K562 (cell line): ENCODE measurements around the gene G6PC1. TPM values are rescaled to one million over a fixed set of nuclear protein-coding genes. Genes with fewer than 3 reads are reported as not detected.

Experiments
- ATAC-seq: fragments of 200-7000 bp; cut with Tn5 transposase; 3 replicates; pipeline ENCODE4 v1.9.1; 2020; ENCODE audit warnings: moderate library complexity
- BruUV-seq: library from RNA; stranded (reverse); fragments of 400-500 nt; replicated peaks from 2 replicates; lab custom pipeline; 2021; lab: Mats Ljungman, UMichigan
- CTCF ChIA-PET: fragments of 300-600 bp; formaldehyde crosslinking; extraction: SDS; loops from one replicate; lab custom pipeline; 2021; ENCODE audit warnings: low intra/inter-chr PET ratio; lab: Yijun Ruan, JAX
- POLR2A ChIA-PET: fragments of 300-600, 350-650 bp; sonication (Branson Sonifier 250); formaldehyde crosslinking; extraction: SDS; loops from one replicate; lab custom pipeline; 2021; ENCODE audit warnings: antibody characterized with exemption, inconsistent platforms; lab: Yijun Ruan, JAX
- DNase-seq, 4 experiments: peaks; one replicate each; pipeline versions ENCODE4 v3.0.0 to v3.0.0-alpha.2; 2011 to 2018; ENCODE audit warnings: low spot score in 3 of 4, mixed read lengths in 3 of 4; ENCODE audit errors: extremely low read depth in 1 of 4
- FAIRE-seq: peaks from 2 replicates; lab custom pipeline; 2011; peaks lifted over from hg19 to GRCh38; lab: Jason Lieb, UNC
- H2AFZ ChIP-seq: 2 replicates; pipeline ENCODE4 v1.6.0; 2011; ENCODE audit warnings: low read depth, low read length, control low read depth, inconsistent platforms
- H3K27ac ChIP-seq: fragments of 200-600 bp; 3 replicates; pipeline ENCODE4 v1.8.0; 2011; ENCODE audit warnings: low read depth, mild to moderate bottlenecking, control low read depth, inconsistent platforms, low read length, moderate library complexity, mixed read lengths; ENCODE audit errors: extremely low read depth
- H3K27me3 ChIP-seq, 2 experiments: fragments of 300-600 bp in 1 of 2; 2 replicates in 1 of 2; 3 replicates in 1 of 2; pipeline versions ENCODE4 v1.6.0 to v1.8.0; 2011; ENCODE audit warnings: inconsistent platforms in 2 of 2, low read length in 2 of 2, mild to moderate bottlenecking in 1 of 2, mixed read lengths in 1 of 2, moderate library complexity in 1 of 2; ENCODE audit not compliant: control insufficient read depth in 2 of 2, insufficient read depth in 2 of 2
- H3K36me3 ChIP-seq: fragments of 300-600 bp; 3 replicates; pipeline ENCODE4 v1.8.0; 2011; ENCODE audit warnings: mild to moderate bottlenecking, low read length, inconsistent platforms; ENCODE audit not compliant: control insufficient read depth, insufficient read depth
- H3K4me1 ChIP-seq, 2 experiments: fragments of 200-600 bp in 1 of 2; replicated peaks in 1 of 2; 2 replicates in 1 of 2; 3 replicates in 1 of 2; pipeline versions ENCODE4 v1.5.1 to v1.8.0; 2011; ENCODE audit warnings: inconsistent platforms in 2 of 2, low read length in 2 of 2, mild to moderate bottlenecking in 1 of 2, mixed read lengths in 1 of 2, moderate library complexity in 1 of 2; ENCODE audit not compliant: control insufficient read depth in 2 of 2, insufficient read depth in 2 of 2
- H3K4me2 ChIP-seq: 2 replicates; pipeline ENCODE4 v1.6.1; 2011; ENCODE audit warnings: low read length, control low read depth, inconsistent platforms, mixed read lengths; ENCODE audit not compliant: insufficient read depth
- H3K4me3 ChIP-seq: fragments of 200-600 bp; sonication (generic), shearing (Covaris generic); 2 replicates; pipeline ENCODE4 v1.5.1; 2016; ENCODE audit warnings: control low read depth, inconsistent platforms
- H3K79me2 ChIP-seq: fragments of 200-600 bp; 3 replicates; pipeline ENCODE4 v1.8.0; 2011; ENCODE audit warnings: low read length, inconsistent platforms; ENCODE audit not compliant: control insufficient read depth, insufficient read depth
- H3K9ac ChIP-seq, 2 experiments: 2 replicates each; pipeline versions ENCODE4 v1.6.0 to v1.6.1; 2011; ENCODE audit warnings: low read depth in 2 of 2, low read length in 2 of 2, control low read depth in 1 of 2, inconsistent platforms in 1 of 2, mild to moderate bottlenecking in 1 of 2, mixed read lengths in 1 of 2; ENCODE audit not compliant: insufficient read depth in 1 of 2
- H3K9me1 ChIP-seq: one replicate; pipeline ENCODE4 v1.6.0; 2011; ENCODE audit warnings: inconsistent platforms, mild to moderate bottlenecking, low read length, moderate library complexity; ENCODE audit not compliant: control insufficient read depth, insufficient read depth
- H3K9me3 ChIP-seq: replicated peaks from 2 replicates; pipeline ENCODE4 v1.5.1; 2011; ENCODE audit warnings: low read depth, low read length, inconsistent platforms; ENCODE audit not compliant: control insufficient read depth, insufficient read depth
- H4K20me1 ChIP-seq: replicated peaks from 2 replicates; pipeline ENCODE4 v1.6.1; 2011; ENCODE audit warnings: low read length, inconsistent platforms, mixed read lengths; ENCODE audit not compliant: control insufficient read depth, insufficient read depth
- CEBPB ChIP-seq: fragments of 450-650 bp; IDR thresholded peaks from 2 replicates; pipeline ENCODE4 v1.6.1; 2016; ENCODE audit warnings: missing genetic modification characterization, missing compliant biosample characterization
- POLR2G ChIP-seq: fragments of 200-400 bp; formaldehyde crosslinking; IDR thresholded peaks from 2 replicates; pipeline ENCODE4 v1.6.1; 2017; ENCODE audit warnings: low read depth, mild to moderate bottlenecking, antibody characterized with exemption, low read length, moderate library complexity
- ZBTB40 ChIP-seq, 2 experiments: fragments of 450-650 bp in 1 of 2; sonication (generic) in 1 of 2; formaldehyde crosslinking in 1 of 2; IDR thresholded peaks; 2 replicates each; pipeline versions ENCODE4 v1.7.1 to v1.9.0; 2016 to 2022; ENCODE audit warnings: inconsistent platforms in 1 of 2, mild to moderate bottlenecking in 1 of 2, missing genetic modification reagents in 1 of 2
- ZNF121 ChIP-seq: sonication (generic); formaldehyde crosslinking; conservative IDR thresholded peaks from 2 replicates; pipeline ENCODE4 v1.8.0; 2022; ENCODE audit warnings: missing genetic modification reagents
- WGBS: fragments of 100-300 bp; shearing (Covaris generic); methylation state at CpG from one replicate; pipeline ENCODE4 v1.1.6; 2016; ENCODE audit warnings: low coverage, mixed read lengths; ENCODE audit not compliant: insufficient coverage; ENCODE audit errors: missing lambda C conversion rate; 5-methylcytosine and 5-hydroxymethylcytosine counted together
- in situ Hi-C: fragments of 300-500 bp; cut with MboI; formaldehyde crosslinking; loops from 4 replicates; pipeline ENCODE4 v1.15.0; 2018; ENCODE audit warnings: inconsistent platforms, mixed read lengths
- intact Hi-C: fragments of 100-400 bp; cut with micrococcal nuclease; formaldehyde crosslinking; loops from 2 replicates; pipeline ENCODE4 v1.14.2; 2022
- polyA plus RNA-seq, 8 experiments: library from polyadenylated mRNA; depleted of rRNA in 4 of 8; stranded (reverse) in 5 of 8; unstranded in 3 of 8; fragments of >200 nt; fragmentation: Nextera tagmentation in 2 of 8; fragmentation: Illumina TruSeq in 1 of 8; extraction: Ambion mirVana in 2 of 8; extraction: Trizol in 1 of 8; gene quantifications; 2 replicates each; pipeline versions ENCODE4 v1.2.1 to v1.2.3, GENCODE V29; 2011 to 2014; ENCODE audit warnings: inconsistent platforms in 1 of 8, missing spikeins in 1 of 8
- total RNA-seq, 7 experiments: library from RNA; depleted of rRNA in 6 of 7; stranded (reverse); fragments of >200 nt in 6 of 7; fragmentation: Illumina TruSeq in 2 of 7; extraction: Trizol in 2 of 7; gene quantifications; 2 replicates each; pipeline versions ENCODE4 v1.2.1 to v1.2.3, GENCODE V29; 2011 to 2021; ENCODE audit warnings: low replicate concordance in 1 of 7

G6PC1 gene
- total and polyA plus RNA-seq, 9 of the 15 experiments (the other 6 are each of a cell fraction or from before 2014, with no cell fraction given), result not detected

GRCh38 chr17:42878924-42879595, 21.5 kb upstream of the G6PC1 start:
- DNase-seq (no peak), FAIRE-seq (no peak), ATAC-seq (no peak)
- intact Hi-C loops (no loop called here), in situ Hi-C loops (no loop called here)
- Histone ChIP-seq H2AFZ (no peak overlapping the region), H3K79me2 (no peaks in the 10 kb centered on the region), H4K20me1 (no peaks in the 10 kb centered on the region), H3K9me3 (no peaks in the 10 kb centered on the region), H3K9ac (no peak overlapping the region), H3K4me3 (no peak overlapping the region), H3K9me1 (no peaks in the 10 kb centered on the region), H3K4me2 (no peak overlapping the region), H3K27ac (no peak overlapping the region), H3K36me3 (no peaks in the 10 kb centered on the region), H3K27me3 (peaks cover 8 to 14% of the 10 kb centered on the region in 2 experiments; a peak in 3 of 5 replicates), H3K4me1 (peaks cover 2 to 16% of the 10 kb centered on the region in 2 experiments; a peak in 2 of 5 replicates)
- no TSS peak for BruUV-seq
- no peak for TF ChIP-seq POLR2G
- TF ChIP-seq ZNF121 (CRISPR knock-in tag), result peak; percentile 74
- TF ChIP-seq CEBPB (tag), result peak; percentile 65
- WGBS, result 24% methylated on average over 5 of the region's 8 CpGs
- ChIA-PET POLR2A (interaction anchor here (0.5 kb wide), 1 partner anchor 28 kb away, joined by 3 read pairs; no protein-coding TSS in a partner anchor), CTCF (interaction anchor here (0.7 kb wide), 1 partner anchor 58 kb away, joined by 4 read pairs; no protein-coding TSS in a partner anchor)

GRCh38 chr17:42879596-42879985, 21.0 kb upstream of the G6PC1 start:
- Histone ChIP-seq H2AFZ (no peak overlapping the region), H3K9ac (peak overlapping the region in 1 of 2 experiments; percentile 55; a peak in 1 of 4 replicates), H3K36me3 (no peaks in the 10 kb centered on the region), H3K27me3 (peaks cover 8 to 14% of the 10 kb centered on the region in 2 experiments; a peak in 3 of 5 replicates), H4K20me1 (no peaks in the 10 kb centered on the region), H3K4me2 (no peak overlapping the region), H3K9me1 (no peaks in the 10 kb centered on the region), H3K9me3 (no peaks in the 10 kb centered on the region), H3K4me3 (no peak overlapping the region), H3K79me2 (no peaks in the 10 kb centered on the region), H3K27ac (no peak overlapping the region), H3K4me1 (peaks cover 5 to 13% of the 10 kb centered on the region in 2 experiments; a peak in 2 of 5 replicates)
- ChIA-PET CTCF (no interaction called here), POLR2A (interaction anchor here (0.5 to 1.1 kb wide), 2 partner anchors 12 to 28 kb away, joined by 3 to 4 read pairs; no protein-coding TSS in a partner anchor)
- intact Hi-C loops, result no loop called here
- DNase-seq, result peak in 2 of 4 experiments; percentile 45 to 46
- no TSS peak for BruUV-seq
- in situ Hi-C loops, result no loop called here
- FAIRE-seq, result no peak
- peak; percentile 61 for ATAC-seq
- 4% methylated on average over 6 of the region's 6 CpGs for WGBS
- TF ChIP-seq ZBTB40 (IDR thresholded peaks at IDR 0.05) (no peak), ZBTB40 (CRISPR knock-in tag; IDR thresholded peaks at IDR 0.05) (no peak)
